HUDEP-2 (cell line): Measurements from ENCODE around the gene IVNS1ABP.

ENCODE experiments used
- DNase-seq, 76 experiments: peaks; one replicate each; lab custom pipeline; 2025; ENCODE audit not compliant: unreplicated experiment in 76 of 76; lab: John Stamatoyannopoulos, UW

The IVNS1ABP gene

GRCh38 chr1:185297982-185298381 is 19.1 kb downstream of the IVNS1ABP start:
- no peak for DNase-seq

GRCh38 chr1:185295091-185295490 is 22.0 kb downstream of the IVNS1ABP start:
- no peak for DNase-seq

- DNase-seq: peak in 1 of 76 experiments; percentile 14
Measured at GRCh38 chr1:185293967-185294542, 23.0 kb downstream of the IVNS1ABP start.

GRCh38 chr1:185292237-185292636 is 24.8 kb downstream of the IVNS1ABP start:
- peak in 9 of 76 experiments; percentile 1 to 40 (median 20) for DNase-seq

- peak in 60 of 76 experiments; percentile 5 to 68 (median 38) for DNase-seq
Measured at GRCh38 chr1:185291652-185292051, 25.4 kb downstream of the IVNS1ABP start.

- DNase-seq: no peak
Measured at GRCh38 chr1:185291159-185291558, 25.9 kb downstream of the IVNS1ABP start.

- DNase-seq: no peak
Measured at GRCh38 chr1:185289880-185290279, 27.2 kb downstream of the IVNS1ABP start.

GRCh38 chr1:185288435-185288834 is 28.6 kb downstream of the IVNS1ABP start:
- DNase-seq: no peak

GRCh38 chr1:185287451-185287850 is 29.6 kb downstream of the IVNS1ABP start:
- DNase-seq: no peak

GRCh38 chr1:185284533-185285276 is 32.3 kb downstream of the IVNS1ABP start:
- peak in 75 of 76 experiments; percentile 17 to 97 (median 78) for DNase-seq

- DNase-seq: peak in 11 of 76 experiments; percentile 19 to 70 (median 52)
Measured at GRCh38 chr1:185284116-185284515, 32.9 kb downstream of the IVNS1ABP start.

GRCh38 chr1:185281245-185281644 is 35.8 kb downstream of the IVNS1ABP start:
- no peak for DNase-seq

- no peak for DNase-seq
Measured at GRCh38 chr1:185280589-185280988, 36.5 kb downstream of the IVNS1ABP start.

GRCh38 chr1:185279571-185279970 is 37.5 kb downstream of the IVNS1ABP start:
- DNase-seq: no peak

GRCh38 chr1:185271921-185272320 is 45.1 kb downstream of the IVNS1ABP start:
- no peak for DNase-seq

GRCh38 chr1:185268352-185268751 is 48.7 kb downstream of the IVNS1ABP start:
- no peak for DNase-seq

GRCh38 chr1:185267701-185268100 is 49.3 kb downstream of the IVNS1ABP start:
- no peak for DNase-seq

GRCh38 chr1:185267301-185267700 is 49.7 kb downstream of the IVNS1ABP start:
- DNase-seq: no peak

- no peak for DNase-seq
Measured at GRCh38 chr1:185265314-185265713, 51.7 kb downstream of the IVNS1ABP start.

- peak in 29 of 76 experiments; percentile 7 to 78 (median 43) for DNase-seq
Measured at GRCh38 chr1:185263780-185264179, 53.3 kb downstream of the IVNS1ABP start.

GRCh38 chr1:185263292-185263691 is 53.8 kb downstream of the IVNS1ABP start:
- peak in 7 of 76 experiments; percentile 18 to 51 (median 43) for DNase-seq

- no peak for DNase-seq
Measured at GRCh38 chr1:185262151-185262550, 54.9 kb downstream of the IVNS1ABP start.
